ENCODE results near the gene EFNA2.

The EFNA2 gene

DNA sequence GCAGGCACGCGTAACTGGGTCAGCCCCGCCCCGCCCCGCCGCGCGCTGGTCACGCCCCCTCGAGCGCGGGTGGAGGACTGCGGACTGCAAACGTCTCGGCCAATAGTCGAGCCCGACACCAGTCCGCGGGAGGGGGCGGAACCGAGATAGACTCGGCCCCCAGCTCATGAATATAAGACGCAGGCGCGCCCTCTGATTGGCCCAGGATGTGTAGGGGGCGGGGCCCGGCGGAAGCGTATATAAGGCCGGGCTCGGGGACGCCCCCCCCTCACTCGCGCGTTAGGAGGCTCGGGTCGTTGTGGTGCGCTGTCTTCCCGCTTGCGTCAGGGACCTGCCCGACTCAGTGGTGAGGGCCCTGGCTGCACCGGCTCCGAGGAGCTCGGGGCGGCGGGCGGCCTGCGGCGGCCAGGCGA is 16.6 kb upstream of the EFNA2 start, which contains the start of gene CIRBP:
TSS of gene CIRBP (plus strand) at position 268 of the 413 bp plus-strand sequence. CDS start 1,602 bp downstream, outside the sequence.
- Histone ChIP-seq H3K4me3 (ENCODE audit: low read length) (peak within 1 kb of the TSS; percentile 97), H3K4me1 (ENCODE audit: control insufficient read depth, low read length) (peaks cover 83% of the 10 kb centered on the region), H3F3A (ENCODE audit: control insufficient read depth, insufficient read depth) (peaks cover 62% of the 10 kb centered on the region), H3K9me3 (ENCODE audit: control insufficient read depth, insufficient read depth, low read length) (no peaks in the 10 kb centered on the region), H3K36me3 (ENCODE audit: control insufficient read depth, low read length) (peaks cover 51% of the 10 kb centered on the region), H3K79me2 (ENCODE audit: control insufficient read depth, low read length) (peaks cover 52% of the 10 kb centered on the region), H3K27ac (ENCODE audit: low read depth, low read length) (peak within 1 kb of the TSS; percentile 77), H3K9me2 (replicated peaks; ENCODE audit: control insufficient read depth, low read length) (no peaks in the 10 kb centered on the region), H4K20me1 (ENCODE audit: control insufficient read depth, insufficient read depth, low read depth, low read length) (peaks cover 19% of the 10 kb centered on the region), H3K4me2 (ENCODE audit: low read length) (peak within 1 kb of the TSS; percentile 99), H3K27me3 (ENCODE audit: control insufficient read depth, low read length) (no peaks in the 10 kb centered on the region; the same call in 1 of the 2 replicates)
- TF ChIP-seq, protein P1, sequence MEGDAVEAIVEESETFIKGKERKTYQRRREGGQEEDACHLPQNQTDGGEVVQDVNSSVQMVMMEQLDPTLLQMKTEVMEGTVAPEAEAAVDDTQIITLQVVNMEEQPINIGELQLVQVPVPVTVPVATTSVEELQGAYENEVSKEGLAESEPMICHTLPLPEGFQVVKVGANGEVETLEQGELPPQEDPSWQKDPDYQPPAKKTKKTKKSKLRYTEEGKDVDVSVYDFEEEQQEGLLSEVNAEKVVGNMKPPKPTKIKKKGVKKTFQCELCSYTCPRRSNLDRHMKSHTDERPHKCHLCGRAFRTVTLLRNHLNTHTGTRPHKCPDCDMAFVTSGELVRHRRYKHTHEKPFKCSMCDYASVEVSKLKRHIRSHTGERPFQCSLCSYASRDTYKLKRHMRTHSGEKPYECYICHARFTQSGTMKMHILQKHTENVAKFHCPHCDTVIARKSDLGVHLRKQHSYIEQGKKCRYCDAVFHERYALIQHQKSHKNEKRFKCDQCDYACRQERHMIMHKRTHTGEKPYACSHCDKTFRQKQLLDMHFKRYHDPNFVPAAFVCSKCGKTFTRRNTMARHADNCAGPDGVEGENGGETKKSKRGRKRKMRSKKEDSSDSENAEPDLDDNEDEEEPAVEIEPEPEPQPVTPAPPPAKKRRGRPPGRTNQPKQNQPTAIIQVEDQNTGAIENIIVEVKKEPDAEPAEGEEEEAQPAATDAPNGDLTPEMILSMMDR (IDR thresholded peaks at IDR 0.05; ENCODE audit: low read depth, low read length, poor library complexity, severe bottlenecking) = no peak
- TF ChIP-seq EZH2phosphoT487 (IDR thresholded peaks at IDR 0.05; ENCODE audit: borderline replicate concordance, low read length) = no peak

DNA sequence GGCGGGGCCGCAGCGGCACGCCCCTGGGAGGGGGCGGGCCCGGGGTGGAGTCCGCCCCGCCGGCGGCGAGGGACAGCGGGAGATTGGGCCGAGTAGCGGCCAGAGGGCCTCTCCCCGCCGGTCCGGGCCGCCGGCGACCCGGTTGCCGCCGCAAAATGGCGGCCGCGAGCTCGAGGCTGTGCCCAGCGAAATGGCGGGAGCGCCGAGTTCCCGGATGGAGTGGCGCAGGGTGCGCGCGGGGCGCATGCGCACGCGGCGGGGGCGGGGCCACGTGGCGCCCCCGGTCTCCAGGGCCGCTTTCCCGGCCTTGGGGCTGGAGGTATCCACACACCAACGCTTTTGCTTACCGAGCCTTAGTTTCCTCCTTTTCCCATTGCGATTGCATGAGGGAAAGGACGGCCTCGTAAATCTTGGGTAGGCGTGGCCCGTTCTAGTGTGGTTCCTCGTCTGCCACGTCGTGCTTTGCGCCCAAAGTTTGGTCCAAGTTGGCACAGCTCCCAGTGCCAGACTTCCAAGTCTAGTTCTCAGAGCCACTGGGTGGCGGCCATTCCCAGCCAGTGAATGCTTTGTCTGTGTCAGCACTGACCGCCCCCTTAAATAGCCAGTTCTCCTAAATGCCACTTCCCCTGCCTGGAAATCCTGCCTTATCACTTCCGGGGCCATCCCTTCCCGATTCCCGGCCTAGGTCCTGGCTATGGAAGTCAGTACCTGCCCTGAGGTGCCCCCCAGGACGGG is 16.0 kb upstream of the EFNA2 start:
- Histone ChIP-seq H3K36me3 (ENCODE audit: control insufficient read depth, low read length) (peaks cover 51% of the 10 kb centered on the region), H3K4me2 (ENCODE audit: low read length) (peak overlapping the region; percentile 99), H3K4me3 (ENCODE audit: low read length) (peak overlapping the region; percentile 97), H3K27me3 (ENCODE audit: control insufficient read depth, low read length) (no peaks in the 10 kb centered on the region; the same call in 1 of the 2 replicates), H3K9me3 (ENCODE audit: control insufficient read depth, insufficient read depth, low read length) (no peaks in the 10 kb centered on the region), H3K79me2 (ENCODE audit: control insufficient read depth, low read length) (peaks cover 57% of the 10 kb centered on the region), H3K27ac (ENCODE audit: low read depth, low read length) (peak overlapping the region; percentile 77), H3K9me2 (replicated peaks; ENCODE audit: control insufficient read depth, low read length) (no peaks in the 10 kb centered on the region), H3F3A (ENCODE audit: control insufficient read depth, insufficient read depth) (peaks cover 59% of the 10 kb centered on the region), H3K4me1 (ENCODE audit: control insufficient read depth, low read length) (peaks cover 83% of the 10 kb centered on the region), H4K20me1 (ENCODE audit: control insufficient read depth, insufficient read depth, low read depth, low read length) (peaks cover 19% of the 10 kb centered on the region)
- TF ChIP-seq EZH2phosphoT487 (IDR thresholded peaks at IDR 0.05; ENCODE audit: borderline replicate concordance, low read length) = no peak
- TF ChIP-seq, protein P1 (IDR thresholded peaks at IDR 0.05; ENCODE audit: low read depth, low read length, poor library complexity, severe bottlenecking) = no peak

DNA sequence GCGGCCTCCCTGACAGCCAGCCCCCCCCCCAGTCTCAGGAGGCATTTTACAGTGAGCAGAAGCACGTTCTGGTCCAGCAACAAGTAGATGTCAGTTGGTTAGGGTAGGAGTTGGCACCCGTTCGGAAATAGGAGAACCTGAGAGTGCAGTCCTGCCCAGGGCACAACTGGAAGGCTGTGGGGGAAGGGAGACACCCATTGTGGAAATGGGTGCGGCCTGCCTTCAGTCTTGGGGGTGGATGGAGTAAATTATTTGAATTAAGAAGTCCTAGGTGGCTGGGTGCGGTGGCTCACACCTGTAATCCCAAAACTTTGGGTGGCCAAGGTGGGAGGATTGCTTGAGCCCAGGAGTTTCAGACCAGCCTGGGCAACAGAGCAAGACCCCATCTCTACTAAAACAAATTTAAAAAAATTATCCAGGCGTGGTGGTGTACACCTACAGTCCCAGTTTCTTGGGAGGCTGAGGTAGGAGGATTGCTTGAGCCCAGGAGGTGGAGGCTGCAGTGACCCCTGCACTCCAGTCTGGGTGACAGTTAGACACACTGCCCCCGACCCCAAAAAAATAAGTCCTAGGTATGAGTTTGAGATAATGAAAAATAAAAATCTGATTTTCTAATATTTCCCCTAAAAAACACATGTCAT is 15.3 kb upstream of the EFNA2 start:
- Histone ChIP-seq H3K27me3 (ENCODE audit: control insufficient read depth, low read length) (no peaks in the 10 kb centered on the region; the same call in 1 of the 2 replicates), H3K9me2 (replicated peaks; ENCODE audit: control insufficient read depth, low read length) (no peaks in the 10 kb centered on the region), H3F3A (ENCODE audit: control insufficient read depth, insufficient read depth) (peaks cover 58% of the 10 kb centered on the region), H3K4me2 (ENCODE audit: low read length) (peak overlapping the region; percentile 99), H4K20me1 (ENCODE audit: control insufficient read depth, insufficient read depth, low read depth, low read length) (peaks cover 19% of the 10 kb centered on the region), H3K36me3 (ENCODE audit: control insufficient read depth, low read length) (peaks cover 57% of the 10 kb centered on the region), H3K4me1 (ENCODE audit: control insufficient read depth, low read length) (peaks cover 81% of the 10 kb centered on the region), H3K27ac (ENCODE audit: low read depth, low read length) (peak overlapping the region; percentile 77), H3K79me2 (ENCODE audit: control insufficient read depth, low read length) (peaks cover 60% of the 10 kb centered on the region), H3K4me3 (ENCODE audit: low read length) (peak overlapping the region; percentile 97), H3K9me3 (ENCODE audit: control insufficient read depth, insufficient read depth, low read length) (no peaks in the 10 kb centered on the region)
- TF ChIP-seq, protein P1 (IDR thresholded peaks at IDR 0.05; ENCODE audit: low read depth, low read length, poor library complexity, severe bottlenecking) = no peak

Measured in DOHH2 (cell line).